ENCODE measurements around the gene SLC7A10. TPM values are rescaled to one million over a fixed set of nuclear protein-coding genes. Genes with fewer than 3 reads are reported as not detected.

The SLC7A10 gene
- total RNA-seq, 1 donor from 2014 or later = not detected

Other genes with a start within 250 kb of the SLC7A10 start
- 4.0 and 4.9 TPM in 2 replicates for gene RHPN2, start 161.0 kb downstream of the SLC7A10 start, total RNA-seq
- gene GPATCH1, start 144.7 kb downstream of the SLC7A10 start, total RNA-seq = 8.2 and 9.4 TPM in 2 replicates
- not detected in 2 replicates for gene WDR88, start 93.7 kb downstream of the SLC7A10 start, total RNA-seq
- 49.8 and 52.3 TPM in 2 replicates for gene LRP3, start 31.5 kb downstream of the SLC7A10 start, total RNA-seq
- 0.86 and 1.4 TPM in 2 replicates for gene CEBPA, start 76.7 kb upstream of the SLC7A10 start, total RNA-seq
- gene CEBPG, start 147.9 kb upstream of the SLC7A10 start, total RNA-seq = 39.7 and 41.1 TPM in 2 replicates

Measured in osteocyte (in vitro differentiated cells).